ENCODE results near the gene DUS1L.
"Not testable (repeated sequence)": the region's sequence is repeated elsewhere in the genome, so short reads cannot be mapped to it uniquely, and the experiment has no call there.

Gene DUS1L

DNA sequence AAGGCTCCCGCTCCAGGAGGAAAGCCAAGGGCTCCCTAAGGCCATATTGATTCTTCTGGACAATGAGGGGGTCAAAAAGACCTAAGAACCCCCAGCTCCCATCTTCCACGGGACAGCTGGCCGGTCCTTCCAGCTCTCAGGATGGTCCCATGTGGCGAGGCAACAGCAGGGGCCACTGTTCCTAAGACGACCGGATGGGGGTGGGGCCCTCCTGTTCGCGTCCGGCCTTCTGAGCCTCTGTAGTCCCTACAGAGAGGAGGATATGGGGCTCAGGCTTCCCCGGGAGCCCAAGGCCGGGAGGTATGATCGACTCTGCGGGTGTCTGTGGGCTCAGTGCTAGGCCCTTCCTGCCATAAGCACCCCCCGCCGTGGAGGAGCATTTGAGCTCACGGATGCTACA, 22.1 kb downstream of the DUS1L start:
- no peak for DNase-seq

DNA sequence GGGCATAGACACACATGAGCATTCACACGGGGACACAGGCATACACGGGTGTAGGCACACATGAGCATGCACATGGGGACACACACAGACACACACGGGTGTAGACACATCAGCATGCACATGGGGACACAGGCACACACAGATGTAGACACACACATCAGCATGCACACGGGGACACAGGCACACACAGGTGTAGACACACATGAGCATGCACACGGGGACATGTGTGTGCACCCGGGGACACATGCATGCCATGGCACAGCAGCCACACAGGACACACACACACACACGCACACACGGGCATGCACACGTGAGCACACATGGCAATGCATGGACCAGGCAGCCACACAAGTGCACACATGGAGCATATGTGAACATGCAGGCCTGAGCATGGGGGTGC, 23.0 kb downstream of the DUS1L start:
- no peak for DNase-seq

DNA sequence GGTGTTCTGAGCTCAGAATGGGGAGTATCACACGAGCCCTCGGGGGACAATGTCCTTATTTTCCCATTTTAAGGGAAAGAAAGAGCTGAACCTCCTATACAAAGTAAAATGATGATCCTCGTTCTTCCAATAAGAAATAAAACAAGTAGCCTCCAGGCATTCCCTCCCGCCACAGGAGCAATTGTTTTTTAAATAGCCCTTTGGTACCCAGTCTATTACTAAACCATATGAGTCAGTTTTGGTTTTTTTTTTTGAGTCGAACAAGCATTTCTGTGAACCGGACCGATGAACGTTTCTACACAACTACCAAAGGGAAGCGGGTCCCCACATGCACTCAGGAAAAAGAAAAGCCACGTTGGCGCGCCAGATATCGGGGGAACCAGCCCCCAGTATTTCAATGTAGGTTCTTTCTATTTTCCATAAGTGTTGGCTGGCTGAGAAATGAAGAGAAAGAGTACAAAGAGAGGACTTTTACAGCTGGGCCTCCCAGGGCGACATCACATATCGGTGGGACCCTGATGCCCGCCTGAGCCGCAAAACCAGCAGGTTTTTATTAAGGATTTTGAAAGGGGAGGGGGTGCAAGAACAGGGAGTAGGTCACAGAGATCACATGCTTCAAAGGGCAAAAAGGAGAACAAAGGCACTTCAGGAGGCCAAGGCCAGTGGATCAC, 24.3 kb downstream of the DUS1L start:
- DNase-seq, result no peak

GRCh38 chr17:82039695-82040299, 25.8 kb downstream of the DUS1L start:
- no peak for DNase-seq

GRCh38 chr17:82038796-82039409, 26.7 kb downstream of the DUS1L start:
- DNase-seq, result not testable (repeated sequence)

DNA sequence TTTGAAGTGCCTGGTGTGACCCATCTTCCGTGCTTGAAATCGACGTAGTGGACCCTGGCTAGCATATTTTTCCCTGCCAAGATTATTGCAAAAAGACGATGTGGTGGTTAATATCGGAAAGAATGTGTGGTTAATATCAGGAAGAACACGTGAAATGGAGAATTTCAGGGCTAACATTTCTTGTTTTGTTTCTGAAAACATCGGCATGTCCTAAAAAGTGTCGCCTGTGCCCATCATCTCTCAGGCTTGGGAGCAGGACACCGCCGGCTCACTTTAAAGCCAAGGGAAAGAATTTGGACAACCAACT, 27.8 kb downstream of the DUS1L start:
- DNase-seq, result no peak

DNA sequence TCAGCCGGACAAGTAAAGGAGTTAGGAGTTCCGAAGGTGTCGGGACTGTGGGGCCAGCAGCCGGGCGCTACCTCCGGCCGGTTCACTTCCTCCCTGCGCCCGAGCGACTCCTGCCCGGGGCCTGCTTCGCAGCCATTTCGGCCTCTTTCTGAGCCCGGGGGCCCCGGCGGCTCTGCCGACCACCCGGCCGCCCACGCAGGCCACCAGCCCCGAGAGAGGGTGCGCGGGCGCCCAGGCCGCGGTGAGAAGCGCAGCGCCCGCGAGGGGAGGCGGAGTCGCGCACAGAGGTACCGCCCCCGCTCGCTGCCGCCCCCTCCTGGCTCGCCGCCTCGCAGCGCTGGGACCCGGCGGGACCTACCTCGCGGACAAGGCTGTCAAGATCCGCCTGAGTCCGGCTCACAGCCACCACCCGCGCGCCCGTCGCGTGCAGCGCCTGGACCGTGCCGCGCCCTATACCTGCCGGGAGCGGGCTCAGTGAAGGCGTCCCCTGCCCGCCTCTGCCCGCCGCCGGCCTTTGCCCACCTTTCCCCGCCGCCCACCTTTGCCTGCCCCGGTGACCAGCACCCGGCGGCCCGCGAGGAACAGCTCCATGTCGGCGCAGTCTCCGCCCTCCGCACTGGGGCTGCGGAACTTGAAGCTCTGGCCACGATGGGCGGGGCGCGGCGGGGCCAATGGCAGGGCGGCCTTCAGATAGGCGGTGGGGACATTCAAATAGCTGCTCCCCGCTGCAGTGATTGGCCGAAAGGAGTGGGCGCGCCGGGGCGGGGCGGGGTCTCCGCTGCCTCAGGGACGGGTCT, 28.3 kb downstream of the DUS1L start, which contains the start of gene DCXR:
DCXR (minus strand) TSS at position 606 of the 797 bp plus-strand sequence; CDS start at position 591, 15 bp downstream.
- peak; percentile 98 for DNase-seq

DNA sequence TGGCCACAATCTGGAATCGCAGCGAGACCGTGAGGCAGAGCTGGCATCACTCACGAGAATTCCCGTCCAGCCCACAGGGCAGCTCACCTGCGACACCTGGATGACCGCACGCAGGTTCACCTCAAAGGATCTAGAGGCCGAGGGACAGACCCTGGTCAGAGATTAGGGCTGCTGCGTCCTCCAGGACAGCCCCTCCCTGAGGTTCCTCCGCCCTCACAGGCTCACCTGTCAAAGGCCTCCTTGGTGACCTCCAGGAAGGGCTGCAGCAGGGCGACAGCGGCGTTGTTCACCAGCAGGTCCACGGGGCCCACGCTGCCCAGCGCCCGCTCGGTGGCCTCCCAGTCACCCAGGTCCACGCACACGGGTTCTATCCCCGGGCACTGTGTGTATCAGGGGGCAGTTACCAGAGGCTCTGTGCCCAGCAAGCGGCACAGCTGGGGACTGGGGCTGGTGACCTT, 28.9 kb downstream of the DUS1L start:
- no peak for DNase-seq

DNA sequence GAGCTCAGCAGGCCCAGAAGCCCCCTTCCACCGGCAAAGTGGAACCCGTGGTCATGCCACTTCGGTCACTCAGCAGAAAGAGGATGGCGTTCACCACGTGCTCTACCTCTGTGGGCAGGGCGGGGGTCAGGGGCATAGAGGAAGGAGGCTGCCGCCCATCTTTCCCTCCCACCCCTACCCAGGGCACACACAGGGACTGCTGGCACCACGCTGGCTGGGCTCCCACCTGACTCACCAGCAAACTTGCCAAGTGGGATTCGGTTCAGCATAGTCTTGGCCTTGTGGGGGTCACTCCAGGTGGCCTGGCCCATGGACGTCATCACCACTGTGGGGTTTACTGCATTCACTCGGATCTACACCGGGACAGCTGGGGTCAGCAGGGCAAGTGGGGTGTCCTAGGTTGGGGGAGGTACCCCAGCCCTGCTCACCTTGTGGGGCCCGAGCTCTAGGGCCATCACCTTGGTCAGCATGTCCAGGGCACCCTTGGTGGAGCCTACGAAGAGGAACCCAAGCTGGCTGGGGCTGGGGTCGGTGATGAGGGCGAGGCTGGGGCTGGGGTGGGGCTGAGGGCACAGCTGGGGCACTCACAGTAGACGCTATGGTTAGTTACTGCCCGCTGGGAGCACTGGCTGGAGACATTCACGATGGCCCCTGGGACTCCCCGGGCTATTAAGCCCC, 29.5 kb downstream of the DUS1L start:
- no peak for DNase-seq

DNA sequence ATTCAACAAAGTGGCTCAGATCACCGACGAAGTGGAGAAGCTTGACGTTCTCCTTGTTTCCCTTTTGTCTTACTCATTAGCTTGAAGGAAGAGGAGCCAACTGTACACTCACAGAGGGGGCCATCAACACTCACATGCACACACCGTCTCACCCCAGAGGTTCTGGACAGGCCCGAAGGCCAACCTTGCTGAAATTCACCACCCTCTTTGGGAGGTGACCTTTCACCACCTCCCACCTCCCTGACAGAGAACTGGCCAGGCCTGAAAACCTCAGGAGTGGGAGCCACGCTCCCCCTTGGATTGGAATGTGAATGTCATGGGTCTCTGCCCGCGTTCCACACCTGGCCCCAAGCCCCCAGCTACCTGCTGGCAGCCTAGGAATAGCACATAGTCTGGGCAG, 30.1 kb downstream of the DUS1L start:
- no peak for DNase-seq

DNA sequence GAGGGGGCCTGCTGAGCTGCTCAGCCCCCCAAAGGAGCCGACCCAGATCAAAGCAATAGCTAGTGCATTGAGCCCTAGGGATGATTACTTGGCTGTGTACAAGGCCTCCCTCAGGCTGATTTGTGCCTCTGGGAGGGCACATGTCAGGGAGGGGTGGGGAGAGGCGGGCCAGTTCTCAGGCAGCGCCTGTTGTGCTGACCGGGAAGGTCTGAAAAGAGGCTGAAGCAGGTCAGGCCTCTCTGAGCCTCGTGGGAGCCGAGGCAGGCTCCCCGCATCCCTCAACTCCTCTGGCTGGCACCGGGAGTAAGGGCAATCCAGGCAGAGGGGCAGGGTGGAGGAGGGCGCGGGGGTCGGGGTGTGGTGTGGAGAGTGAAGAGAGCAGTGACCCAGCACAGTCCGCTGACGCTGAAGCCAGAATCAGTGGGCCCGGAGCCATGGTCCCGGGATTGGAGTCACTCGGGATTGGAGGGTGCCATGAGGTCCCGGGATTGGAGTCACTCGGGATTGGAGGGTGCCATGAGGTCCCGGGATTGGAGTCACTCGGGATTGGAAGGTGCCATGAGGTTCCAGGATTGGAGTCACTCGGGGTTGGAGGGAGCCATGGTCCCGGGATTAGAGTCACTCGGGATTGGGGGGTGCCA, 31.1 kb downstream of the DUS1L start:
- DNase-seq, result no peak

- DNase-seq, result no peak
Observed at GRCh38 chr17:82033359-82034085, 32.1 kb downstream of the DUS1L start.

GRCh38 chr17:82031885-82032627, 33.5 kb downstream of the DUS1L start:
- DNase-seq, result peak; percentile 52

- DNase-seq, result no peak
Observed at GRCh38 chr17:82031303-82031884, 34.2 kb downstream of the DUS1L start, which contains the start of gene RAC3. RAC3 (plus strand) TSS chr17:82031678; CDS start chr17:82031762, 84 bp downstream.

DNA sequence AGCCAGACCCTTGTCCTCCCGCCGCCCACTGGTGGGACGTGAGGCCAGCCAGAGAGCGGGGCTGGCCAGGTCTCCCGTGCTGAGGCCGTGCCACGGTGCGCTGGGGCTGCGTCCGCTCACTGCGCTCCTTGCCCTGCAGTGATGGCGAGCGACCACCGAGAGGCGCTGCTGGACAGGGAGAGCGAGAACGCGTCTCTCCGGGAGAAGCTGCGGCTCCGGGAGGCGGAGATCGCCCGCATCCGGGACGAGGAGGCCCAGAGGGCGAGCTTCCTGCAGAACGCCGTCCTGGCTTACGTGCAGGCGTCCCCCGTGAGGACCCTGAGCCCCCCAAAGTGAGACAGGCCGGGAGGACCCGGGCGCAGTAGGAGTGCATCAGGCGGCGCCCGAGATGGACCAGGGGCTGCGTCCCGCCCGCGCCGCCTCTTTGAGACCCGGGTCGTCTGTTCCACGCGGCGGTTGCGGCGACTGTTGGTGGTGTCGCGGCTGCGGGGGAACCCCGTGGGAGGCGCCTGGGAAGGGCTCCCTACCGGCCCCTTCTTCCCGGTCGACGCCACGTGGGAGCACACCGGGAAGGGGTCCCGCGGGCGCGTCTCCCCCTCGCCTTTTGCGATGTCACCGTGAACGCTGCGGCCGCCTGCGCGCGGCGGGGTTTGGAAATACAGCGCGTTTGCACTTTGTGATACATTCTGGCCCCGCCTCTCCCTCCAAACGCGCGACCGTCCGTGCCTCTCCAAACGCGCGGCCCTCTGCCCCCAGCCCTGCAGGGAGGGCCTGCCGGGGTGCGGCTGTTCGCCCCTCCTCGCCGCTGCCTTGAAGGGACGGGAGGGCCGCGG, 34.9 kb downstream of the DUS1L start:
- peak; percentile 91 for DNase-seq

- peak; percentile 80 for DNase-seq
Observed at GRCh38 chr17:82029990-82030469, 35.6 kb downstream of the DUS1L start.

GRCh38 chr17:82029391-82029790, 36.2 kb downstream of the DUS1L start:
- DNase-seq, result no peak

- no peak for DNase-seq
Observed at GRCh38 chr17:82028966-82029365, 36.6 kb downstream of the DUS1L start.

DNA sequence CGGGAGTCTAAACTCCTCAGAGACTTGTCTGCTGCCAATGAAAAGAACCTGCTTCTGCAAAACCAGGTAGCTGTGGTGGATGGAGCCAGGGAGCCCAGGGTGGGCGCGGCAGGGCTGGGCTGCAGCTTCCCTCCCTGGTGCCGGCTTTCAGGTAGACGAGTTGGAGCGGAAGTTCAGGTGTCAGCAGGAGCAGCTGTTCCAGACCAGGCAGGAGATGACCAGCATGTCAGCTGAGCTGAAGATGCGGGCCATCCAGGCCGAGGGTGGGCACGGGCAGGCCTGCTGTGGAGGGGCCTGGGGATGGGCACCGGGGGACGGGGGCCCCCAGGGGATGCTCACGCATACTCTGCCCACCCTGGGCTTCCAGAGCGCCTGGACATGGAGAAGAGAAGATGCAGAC, 37.4 kb downstream of the DUS1L start:
- DNase-seq, result no peak

All from right kidney (tissue), 1 donor.